Femur (tissue), 1 donor: Measurements from ENCODE around the gene HTRA1.
A peak's percentile ranks its signal among the peaks of the same experiment; 100 is the strongest.

ENCODE experiments used
- DNase-seq: peaks from one replicate; pipeline ENCODE4 v3.0.0-alpha.2; 2017

The HTRA1 gene

GRCh38 chr10:122475100-122475499 is 13.7 kb downstream of the HTRA1 start:
- peak; percentile 87 for DNase-seq

- DNase-seq, result peak; percentile 40
Measured at GRCh38 chr10:122475591-122476332, 14.4 kb downstream of the HTRA1 start.

- peak; percentile 15 for DNase-seq
Measured at GRCh38 chr10:122476333-122476695, 15.0 kb downstream of the HTRA1 start.

GRCh38 chr10:122477436-122477835 is 16.1 kb downstream of the HTRA1 start:
- DNase-seq, result peak; percentile 13

GRCh38 chr10:122478971-122479370 is 17.6 kb downstream of the HTRA1 start:
- DNase-seq, result no peak

GRCh38 chr10:122480146-122480833 is 18.9 kb downstream of the HTRA1 start:
- no peak for DNase-seq

- DNase-seq, result no peak
Measured at GRCh38 chr10:122481296-122482056, 20.1 kb downstream of the HTRA1 start.

- no peak for DNase-seq
Measured at GRCh38 chr10:122484276-122485060, 23.1 kb downstream of the HTRA1 start.

GRCh38 chr10:122485670-122486069 is 24.3 kb downstream of the HTRA1 start:
- DNase-seq, result no peak

GRCh38 chr10:122486406-122487080 is 25.2 kb downstream of the HTRA1 start:
- DNase-seq, result no peak

- no peak for DNase-seq
Measured at GRCh38 chr10:122487174-122487765, 25.9 kb downstream of the HTRA1 start.

- no peak for DNase-seq
Measured at GRCh38 chr10:122490268-122490667, 28.9 kb downstream of the HTRA1 start.

GRCh38 chr10:122490786-122491680 is 29.7 kb downstream of the HTRA1 start:
- DNase-seq, result no peak

GRCh38 chr10:122492006-122492405 is 30.7 kb downstream of the HTRA1 start:
- no peak for DNase-seq

- peak; percentile 87 for DNase-seq
Measured at GRCh38 chr10:122492999-122493481, 31.7 kb downstream of the HTRA1 start.

GRCh38 chr10:122493761-122494160 is 32.4 kb downstream of the HTRA1 start:
- no peak for DNase-seq

- no peak for DNase-seq
Measured at GRCh38 chr10:122494173-122494820, 32.9 kb downstream of the HTRA1 start.

- no peak for DNase-seq
Measured at GRCh38 chr10:122494833-122495232, 33.5 kb downstream of the HTRA1 start.

- DNase-seq, result no peak
Measured at GRCh38 chr10:122495406-122496340, 34.3 kb downstream of the HTRA1 start.
